ENCODE measurements around the gene PGAM2. TPM values are rescaled to one million over a fixed set of nuclear protein-coding genes. Genes with fewer than 3 reads are reported as not detected.

PGAM2 gene
- total RNA-seq, 1 experiment from 2014 or later, result 8.7 TPM

- Histone ChIP-seq H4K5ac (ENCODE audit: insufficient read length, low read depth, low read length) (no peak overlapping the region), H4K91ac (ENCODE audit: insufficient read length, low read depth, low read length) (no peak overlapping the region), H2BK12ac (ENCODE audit: insufficient read length, low read depth, low read length) (no peak overlapping the region), H3K4me1 (ENCODE audit: insufficient read depth, low read length) (no peaks in the 10 kb centered on the region; the same call in 1 of the 2 replicates), H2AFZ (ENCODE audit: low read length) (no peak overlapping the region), H3K79me2 (ENCODE audit: insufficient read depth, low read length) (peaks cover 2% of the 10 kb centered on the region; the same call in 1 of the 2 replicates), H3K18ac (ENCODE audit: insufficient read length, low read depth, low read length) (no peak overlapping the region), H3K56ac (ENCODE audit: insufficient read length, low read depth, low read length) (no peak overlapping the region), H2BK5ac (ENCODE audit: insufficient read length, low read length) (no peak overlapping the region), H3K4ac (ENCODE audit: low read depth, low read length) (no peak overlapping the region), H3T11ph (ENCODE audit: low read length) (no peak overlapping the region), H3K23me2 (ENCODE audit: insufficient read length, low read depth, low read length, poor library complexity, severe bottlenecking) (peaks cover 3% of the 10 kb centered on the region), H3K79me1 (ENCODE audit: insufficient read depth, low read depth, low read length, poor library complexity, severe bottlenecking) (no peaks in the 10 kb centered on the region), H3K27ac (ENCODE audit: insufficient read length, low read depth, low read length) (no peak overlapping the region), H4K8ac (replicated peaks; ENCODE audit: insufficient read length, low read depth, low read length) (no peak overlapping the region), H3K23ac (ENCODE audit: insufficient read length, low read depth, low read length) (no peak overlapping the region), H2BK20ac (ENCODE audit: low read depth, low read length, poor library complexity, severe bottlenecking) (no peak overlapping the region), H2AK5ac (ENCODE audit: insufficient read length, low read length) (no peak overlapping the region), H3K14ac (ENCODE audit: insufficient read depth, low read length) (no peak overlapping the region), H2BK120ac (ENCODE audit: low read depth, low read length, poor library complexity, severe bottlenecking) (no peak overlapping the region), H2BK15ac (ENCODE audit: low read depth, low read length) (no peak overlapping the region), H3K9me3 (ENCODE audit: control insufficient read depth, low read depth, low read length) (no peaks in the 10 kb centered on the region), H3K9ac (ENCODE audit: extremely low read depth, insufficient read length, low read length) (no peak overlapping the region), H3K4me2 (ENCODE audit: insufficient read depth, insufficient read length, low read length) (no peak overlapping the region), H3K27me3 (ENCODE audit: insufficient read depth, low read length) (no peaks in the 10 kb centered on the region), H4K20me1 (ENCODE audit: control insufficient read depth, insufficient read depth, insufficient read length) (no peaks in the 10 kb centered on the region)
- Mint-ChIP-seq H3K4me3 (no peak overlapping the region; a peak in 1 of 5 replicates), H3K27me3 (ENCODE audit: low read depth) (no peaks in the 10 kb centered on the region), H3K36me3 (ENCODE audit: insufficient read depth in 1 of 3, low read depth in 3 of 3) (peaks cover 9 to 47% (median 37%) of the 10 kb centered on the region in 3 experiments; a peak in 6 of 7 replicates), H3K27ac (no peak overlapping the region), H3K4me1 (peaks cover 7 to 9% of the 10 kb centered on the region in 2 experiments), H3K9me3 (no peaks in the 10 kb centered on the region)
- WGBS (ENCODE audit: extremely low coverage, insufficient read length, low lambda C conversion rate), result no CpG with 5 or more reads among the region's 14 CpGs
- DNase-seq, result peak; percentile 15
- TF ChIP-seq, protein P1, sequence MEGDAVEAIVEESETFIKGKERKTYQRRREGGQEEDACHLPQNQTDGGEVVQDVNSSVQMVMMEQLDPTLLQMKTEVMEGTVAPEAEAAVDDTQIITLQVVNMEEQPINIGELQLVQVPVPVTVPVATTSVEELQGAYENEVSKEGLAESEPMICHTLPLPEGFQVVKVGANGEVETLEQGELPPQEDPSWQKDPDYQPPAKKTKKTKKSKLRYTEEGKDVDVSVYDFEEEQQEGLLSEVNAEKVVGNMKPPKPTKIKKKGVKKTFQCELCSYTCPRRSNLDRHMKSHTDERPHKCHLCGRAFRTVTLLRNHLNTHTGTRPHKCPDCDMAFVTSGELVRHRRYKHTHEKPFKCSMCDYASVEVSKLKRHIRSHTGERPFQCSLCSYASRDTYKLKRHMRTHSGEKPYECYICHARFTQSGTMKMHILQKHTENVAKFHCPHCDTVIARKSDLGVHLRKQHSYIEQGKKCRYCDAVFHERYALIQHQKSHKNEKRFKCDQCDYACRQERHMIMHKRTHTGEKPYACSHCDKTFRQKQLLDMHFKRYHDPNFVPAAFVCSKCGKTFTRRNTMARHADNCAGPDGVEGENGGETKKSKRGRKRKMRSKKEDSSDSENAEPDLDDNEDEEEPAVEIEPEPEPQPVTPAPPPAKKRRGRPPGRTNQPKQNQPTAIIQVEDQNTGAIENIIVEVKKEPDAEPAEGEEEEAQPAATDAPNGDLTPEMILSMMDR (conservative IDR thresholded peaks at IDR 0.05), result no peak
Observed at GRCh38 chr7:44050121-44050914, 15.0 kb downstream of the PGAM2 start.

Data from H9 (cell line).